ENCODE data around the gene SHH. TPM values are rescaled to one million over a fixed set of nuclear protein-coding genes. Genes with fewer than 3 reads are reported as not detected.

Gene SHH
- total RNA-seq: 3.2 TPM

DNA sequence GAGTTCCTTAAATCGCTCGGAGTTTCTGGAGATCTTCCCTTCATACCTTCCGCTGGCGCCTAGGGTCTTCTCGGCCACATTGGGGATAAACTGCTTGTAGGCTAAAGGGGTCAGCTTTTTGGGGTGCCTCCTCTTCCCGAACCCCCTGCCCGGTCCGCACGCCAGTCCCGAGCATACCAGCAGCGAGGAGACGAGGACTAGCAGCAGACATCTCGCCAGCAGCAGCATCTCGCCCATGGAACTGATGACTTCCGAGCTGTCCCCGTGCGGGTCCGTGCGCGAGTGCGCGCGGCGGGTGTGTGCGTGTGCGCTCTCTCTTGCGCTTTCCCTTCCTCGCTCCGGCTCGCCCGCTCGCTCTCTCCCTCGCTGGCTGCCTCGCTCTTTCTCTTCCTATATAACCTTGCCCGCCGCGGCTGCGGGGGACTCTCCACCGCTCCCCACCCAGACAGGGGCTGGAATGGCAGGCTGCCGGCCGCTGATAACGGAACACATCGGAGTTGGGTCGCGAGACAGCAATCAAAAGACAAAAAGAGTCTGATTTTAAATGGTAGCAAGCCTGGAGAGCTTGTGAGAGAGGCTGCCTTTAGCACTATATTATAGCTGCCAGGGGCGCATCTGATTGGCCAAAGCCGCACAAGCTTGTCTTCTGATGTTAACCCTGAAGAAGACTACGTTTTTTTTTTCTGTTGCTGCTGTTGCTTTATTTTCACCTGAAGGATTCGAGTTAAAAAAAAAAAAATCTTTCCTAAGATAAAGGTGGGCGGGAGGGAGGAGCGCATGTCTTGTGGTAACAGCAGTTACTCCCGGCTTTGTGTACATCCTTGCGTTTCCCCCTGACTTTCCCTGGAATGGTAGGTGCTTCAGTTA lies at the start of gene SHH:
SHH (minus strand) TSS at position 569 of the 867 bp plus-strand sequence; CDS start at position 228, 341 bp downstream.
- DNase-seq: no peak

DNA sequence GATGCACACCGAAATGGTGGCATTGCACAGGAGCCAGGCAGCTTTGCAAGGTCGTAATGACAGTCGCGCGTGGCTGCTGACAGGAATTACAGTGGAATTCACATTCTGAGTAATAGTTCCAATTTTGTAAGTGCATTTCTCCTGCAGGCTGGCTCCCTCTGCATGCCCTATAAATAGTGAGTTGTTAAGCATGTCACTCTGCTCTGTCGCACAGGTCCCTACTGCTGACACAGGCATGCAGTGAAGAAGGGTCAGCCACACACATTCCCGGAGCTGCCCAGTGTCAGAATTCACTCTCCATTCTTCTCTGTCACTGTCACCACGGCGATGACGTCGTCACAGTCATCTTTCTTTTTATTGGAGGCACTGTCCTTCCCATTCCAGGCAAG lies 49.2 kb upstream of the SHH start:
- no peak for DNase-seq

DNA sequence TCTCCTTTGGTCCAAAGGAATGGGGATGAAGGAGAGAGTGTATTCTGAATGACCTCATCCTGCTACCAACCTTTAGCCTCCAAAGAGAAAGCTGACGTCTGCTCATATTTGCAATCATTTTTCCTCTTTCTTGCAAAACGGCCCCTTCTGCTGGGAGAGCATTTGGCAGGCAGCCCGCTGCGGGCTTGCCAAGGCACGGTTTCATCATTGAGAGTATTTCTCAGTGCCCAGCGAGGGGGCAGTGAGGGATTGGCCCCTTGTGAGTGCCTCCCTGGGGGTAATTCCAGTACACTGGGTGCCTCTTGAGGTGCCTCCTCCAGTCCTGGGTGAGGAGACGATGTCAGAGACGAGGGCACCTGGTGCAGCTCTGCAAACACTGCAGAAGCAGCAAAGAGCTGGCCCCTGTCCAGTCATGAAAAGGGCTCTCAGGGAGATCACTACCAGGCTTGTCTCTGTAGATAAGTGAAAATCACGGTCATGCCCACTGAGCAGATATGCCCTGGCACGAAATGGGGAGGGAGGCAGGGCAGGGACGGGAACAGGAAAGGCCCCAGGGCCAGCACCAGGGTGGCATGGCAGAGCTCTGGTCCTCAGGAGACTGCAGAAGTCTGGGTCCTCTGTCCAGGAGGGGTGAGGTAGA lies 48.7 kb upstream of the SHH start:
- no peak for DNase-seq

DNA sequence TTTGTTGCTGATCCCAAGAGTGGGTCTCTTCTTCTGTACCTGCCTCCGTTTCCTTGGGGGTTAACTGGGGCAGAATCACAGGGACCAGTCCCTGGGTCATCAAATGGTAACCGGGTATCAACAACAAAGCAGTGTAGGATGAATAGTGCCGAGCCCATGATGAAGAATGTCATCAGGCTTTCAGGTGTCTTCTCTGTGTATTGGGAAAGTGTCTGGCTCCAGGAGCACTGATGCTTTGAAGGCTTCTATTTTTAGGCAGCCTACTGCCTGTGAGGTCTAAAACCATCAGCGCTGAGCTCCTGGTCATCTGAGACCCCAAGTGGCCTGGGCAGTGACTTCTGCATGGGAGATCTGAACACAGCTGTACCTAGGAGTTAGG lies 48.2 kb upstream of the SHH start:
- DNase-seq: no peak

DNA sequence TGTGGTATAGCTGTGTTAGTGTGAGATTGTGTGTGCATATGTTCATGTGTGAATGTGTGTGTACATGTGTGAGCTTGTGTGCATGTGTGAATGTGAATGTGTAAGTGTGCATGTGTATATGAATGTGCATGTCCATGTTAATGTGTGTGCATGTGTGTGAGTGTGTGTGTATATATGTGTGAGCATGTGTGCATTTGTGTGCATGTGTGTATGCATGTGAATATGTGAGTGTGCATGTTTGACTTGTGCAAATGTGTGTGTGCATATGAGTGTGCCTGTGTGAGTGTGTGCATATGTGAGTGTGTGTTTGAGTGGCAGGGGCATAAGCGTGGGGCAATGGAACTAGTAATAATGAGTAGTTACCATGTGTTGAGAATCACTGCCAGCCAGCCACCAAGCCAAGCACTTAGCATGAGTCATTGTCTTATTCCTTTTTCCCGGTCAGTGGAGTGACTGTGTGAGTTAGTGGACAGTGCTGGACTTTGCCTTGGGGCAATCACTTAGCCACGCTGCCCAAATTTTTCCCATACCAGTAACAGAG lies 46.3 kb upstream of the SHH start:
- no peak for DNase-seq

DNA sequence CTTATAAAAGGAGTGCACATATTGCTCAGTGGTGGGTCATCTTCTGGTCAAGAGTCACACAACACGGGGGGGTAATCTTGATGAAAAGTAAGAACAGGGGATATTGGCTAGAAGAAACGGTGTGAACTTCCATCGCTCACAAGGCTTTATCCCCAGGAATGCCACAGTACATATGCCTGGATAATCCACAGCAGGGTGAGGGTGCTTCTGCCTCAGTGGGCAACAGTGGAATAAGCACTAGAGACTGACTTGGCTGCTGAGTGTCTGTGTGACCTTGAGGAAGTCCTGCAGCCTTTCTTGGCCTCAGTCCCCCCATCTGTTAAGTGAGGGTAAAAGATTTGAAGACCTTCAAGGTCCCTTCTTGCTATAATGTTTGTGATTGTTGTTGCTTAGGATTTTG lies 44.9 kb upstream of the SHH start:
- no peak for DNase-seq

DNA sequence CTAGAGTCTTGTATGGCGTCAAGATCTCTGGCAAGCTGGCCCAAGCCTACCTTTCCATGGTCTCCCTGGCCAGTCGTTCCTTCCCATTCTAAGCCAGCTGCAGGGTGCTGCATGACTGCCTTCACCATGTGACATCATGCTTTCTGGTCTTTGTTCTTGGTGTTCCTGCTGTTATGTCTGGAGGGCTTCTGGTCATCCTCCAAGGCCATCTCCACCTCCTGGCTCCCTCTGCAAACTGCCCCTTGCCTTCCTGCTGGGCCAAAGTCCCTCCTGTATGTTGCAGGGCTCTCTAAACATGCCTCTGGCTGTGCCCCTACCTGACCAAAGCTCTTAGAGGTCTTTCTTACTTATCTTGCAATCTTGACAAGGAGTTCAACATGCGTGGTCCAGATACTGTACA lies 44.4 kb upstream of the SHH start:
- DNase-seq: no peak

DNA sequence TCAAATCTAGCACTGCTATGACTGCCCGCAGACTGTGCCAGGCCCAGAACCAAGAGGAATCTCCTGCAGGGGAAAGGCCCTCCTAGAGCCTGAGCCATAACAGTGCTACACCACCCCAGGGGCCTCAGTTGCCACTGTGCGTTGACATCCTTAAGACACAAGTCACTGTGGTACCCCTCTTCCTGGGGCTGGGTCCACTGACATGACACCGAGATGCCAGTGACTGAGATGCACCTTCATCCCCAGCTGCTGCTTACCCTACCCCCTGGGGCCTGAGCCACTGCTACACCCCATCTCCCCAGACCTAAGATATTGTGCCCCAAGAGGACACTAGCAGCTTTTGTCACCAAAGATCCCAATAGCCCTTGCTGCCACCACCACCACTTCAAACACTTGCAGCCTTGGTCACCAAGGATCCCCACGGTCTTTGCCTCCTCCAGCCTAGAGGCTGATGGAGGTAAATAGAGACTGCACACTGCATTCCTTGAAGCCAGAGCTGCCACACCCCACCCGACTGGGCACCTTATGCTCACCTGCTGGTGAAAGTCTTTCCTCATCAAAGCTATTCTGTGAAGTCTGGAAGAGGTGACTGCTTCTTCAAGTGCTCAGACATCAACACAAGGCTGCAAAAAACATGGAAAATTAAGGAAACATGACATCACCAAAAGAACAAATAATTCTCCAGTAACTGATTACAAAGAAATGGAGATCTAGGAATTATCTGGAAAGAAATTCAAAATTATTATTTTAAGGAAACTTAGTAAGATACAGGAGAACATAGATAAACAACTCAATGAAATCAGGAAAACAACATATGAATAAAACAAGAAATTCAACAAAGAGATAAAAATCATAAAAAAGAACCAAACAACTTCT lies 40.4 kb upstream of the SHH start:
- no peak for DNase-seq

DNA sequence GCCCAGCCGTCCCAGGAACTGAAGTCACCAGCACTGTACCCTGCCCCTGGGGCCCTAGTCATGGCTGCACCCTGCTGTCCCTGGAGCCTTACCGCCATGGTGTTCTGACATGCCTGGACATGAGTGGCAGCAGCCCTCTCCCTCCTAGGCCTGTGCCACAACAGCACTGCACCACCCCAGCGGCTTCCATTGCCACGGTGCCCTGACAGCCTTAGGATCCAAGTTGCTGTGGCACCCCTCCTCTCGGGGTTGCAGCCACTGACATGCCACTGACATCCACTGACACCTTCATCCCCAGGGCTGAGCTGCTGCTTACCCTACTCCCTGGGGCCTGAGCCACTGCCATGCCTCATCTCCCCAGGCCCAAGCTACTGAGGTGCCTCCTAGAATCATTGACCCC lies 39.6 kb upstream of the SHH start:
- DNase-seq: no peak

DNA sequence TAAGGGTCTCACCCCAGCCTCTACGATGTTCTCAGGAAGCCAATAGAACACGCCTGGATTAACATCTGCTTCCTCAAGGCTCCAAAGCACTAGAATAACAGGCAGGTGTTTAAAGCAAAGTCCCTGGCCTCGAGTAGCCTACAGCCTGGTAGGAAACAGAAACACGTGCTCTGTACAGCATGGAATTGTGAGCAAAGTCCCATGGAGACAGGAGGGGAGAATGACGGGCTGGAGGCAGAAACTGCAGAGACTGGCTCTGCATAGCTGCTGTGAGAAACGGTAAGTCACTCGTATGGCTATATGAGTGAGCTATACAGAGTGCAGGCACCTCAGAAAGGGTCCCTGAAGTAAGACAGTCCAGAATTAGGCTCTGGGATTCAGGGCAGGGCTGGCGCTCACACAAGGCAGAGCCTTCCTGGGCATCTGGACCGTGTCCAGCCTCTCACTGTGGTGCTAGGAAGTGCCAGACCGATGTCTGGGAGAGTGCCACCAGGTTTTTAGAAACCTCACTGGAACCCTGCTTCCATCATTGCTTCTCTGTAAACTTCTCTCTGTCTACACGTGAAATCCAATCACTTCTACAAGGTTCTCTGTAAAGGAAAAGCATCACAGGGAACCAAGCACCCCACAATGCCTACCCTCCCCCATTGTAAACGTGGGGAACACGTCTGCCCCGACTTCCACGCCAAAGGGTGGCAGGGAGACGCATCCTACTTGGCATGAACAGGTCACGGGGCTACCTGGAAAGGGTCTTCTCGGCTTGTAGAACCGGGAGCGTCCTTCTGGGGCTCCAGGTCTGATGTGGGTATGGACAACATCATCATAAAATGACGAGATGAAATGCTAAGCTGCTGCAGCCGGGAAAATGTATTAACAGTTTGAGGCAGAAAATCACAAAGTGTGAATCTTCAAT lies 38.8 kb upstream of the SHH start:
- no peak for DNase-seq

DNA sequence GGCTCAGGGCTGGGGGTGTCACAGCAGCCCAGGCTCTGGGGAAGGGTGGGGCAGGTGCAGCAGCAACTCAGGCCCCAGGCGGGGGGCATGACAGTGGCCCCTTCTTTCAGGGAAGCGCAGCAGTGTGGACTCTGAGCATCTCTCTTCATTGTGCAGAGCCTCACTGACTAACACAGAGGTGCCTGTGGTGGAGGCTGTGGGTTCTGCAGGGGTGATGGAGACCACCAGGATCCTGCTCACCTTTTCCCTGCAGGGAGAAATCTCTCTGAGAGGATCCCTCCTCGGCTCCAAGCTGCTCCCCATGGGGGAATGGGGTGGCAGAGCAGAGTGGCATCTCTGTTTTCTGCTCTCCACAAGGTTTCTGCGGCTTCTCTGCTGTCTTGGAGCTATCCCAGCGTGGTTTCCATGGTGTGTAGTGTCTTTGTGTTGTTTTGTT lies 37.8 kb upstream of the SHH start:
- no peak for DNase-seq

DNA sequence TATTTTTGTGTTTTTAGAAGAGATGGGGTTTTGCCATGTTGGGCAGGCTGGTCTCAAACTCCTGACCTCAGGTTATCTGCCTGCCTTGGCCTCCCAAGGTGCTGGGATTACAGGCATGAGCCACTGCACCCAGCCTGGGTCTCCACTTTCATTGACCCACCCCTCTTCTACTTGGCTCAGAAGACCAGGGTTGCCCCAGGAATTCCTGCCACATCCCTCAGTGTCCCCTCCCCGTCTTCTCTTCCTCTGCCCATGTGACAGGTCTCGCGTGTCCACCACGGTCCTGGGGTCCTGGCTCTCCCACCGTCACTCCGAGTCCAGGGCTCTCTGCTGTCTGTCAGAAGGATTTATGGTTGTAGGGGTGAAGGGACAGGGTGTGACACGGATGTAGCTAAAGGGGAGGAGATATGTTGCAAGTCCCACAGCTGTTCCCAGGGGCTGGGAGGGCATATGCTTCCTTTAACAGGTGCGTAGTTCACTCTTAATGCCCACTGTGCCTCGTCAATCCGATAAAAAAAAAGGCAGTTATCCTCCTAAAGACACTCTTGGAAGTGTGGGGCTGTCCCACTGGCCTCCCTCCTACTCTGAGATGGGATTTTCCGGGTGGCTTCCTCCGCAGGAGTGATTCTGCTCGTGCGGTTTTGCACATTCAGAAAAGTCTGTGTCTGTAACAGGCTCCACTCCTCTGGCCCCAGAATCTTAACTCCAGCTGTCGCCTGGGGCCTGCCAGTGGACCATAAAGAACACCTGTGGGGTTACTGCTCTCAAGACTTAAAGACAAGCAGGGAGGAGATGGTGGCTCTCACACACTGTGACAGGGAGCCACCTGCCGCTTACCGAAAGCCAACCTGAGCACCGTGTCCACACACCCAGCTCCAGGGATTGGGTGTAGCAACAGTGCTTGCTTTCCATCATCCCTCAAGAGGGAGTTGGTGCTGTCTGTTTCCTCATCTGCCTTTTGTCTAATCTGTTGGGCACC lies 36.7 kb upstream of the SHH start:
- no peak for DNase-seq

DNA sequence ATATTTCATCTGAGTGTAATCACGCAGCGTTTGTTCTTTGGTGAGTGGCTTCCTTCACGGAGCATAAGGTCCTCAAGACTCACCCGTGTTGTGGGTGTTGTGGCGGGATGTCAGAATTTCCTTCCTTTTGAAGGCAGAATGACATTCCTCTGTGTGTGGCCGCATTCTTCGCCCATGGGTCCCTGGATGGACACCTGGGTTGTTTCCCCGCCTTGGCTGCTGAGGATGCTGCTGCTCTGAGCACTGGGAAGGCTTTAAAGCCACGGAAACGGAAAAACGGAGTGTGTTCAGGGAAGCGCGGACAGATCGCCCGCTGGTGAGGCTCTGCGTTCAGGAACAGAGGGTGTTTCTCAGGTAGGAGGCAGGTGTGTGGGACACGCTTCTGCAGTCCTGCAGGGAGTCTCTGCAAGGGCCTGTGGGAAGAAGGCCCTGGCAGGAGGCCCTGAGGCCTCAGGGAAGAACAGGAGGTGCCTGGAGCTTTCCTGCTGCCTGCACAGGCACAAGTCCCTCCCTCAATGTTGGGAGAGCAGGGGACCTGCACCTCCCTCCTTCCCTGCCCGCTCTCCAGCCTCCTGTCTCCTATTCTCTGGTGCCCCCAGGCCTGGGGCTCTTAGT lies 35.7 kb upstream of the SHH start:
- no peak for DNase-seq

DNA sequence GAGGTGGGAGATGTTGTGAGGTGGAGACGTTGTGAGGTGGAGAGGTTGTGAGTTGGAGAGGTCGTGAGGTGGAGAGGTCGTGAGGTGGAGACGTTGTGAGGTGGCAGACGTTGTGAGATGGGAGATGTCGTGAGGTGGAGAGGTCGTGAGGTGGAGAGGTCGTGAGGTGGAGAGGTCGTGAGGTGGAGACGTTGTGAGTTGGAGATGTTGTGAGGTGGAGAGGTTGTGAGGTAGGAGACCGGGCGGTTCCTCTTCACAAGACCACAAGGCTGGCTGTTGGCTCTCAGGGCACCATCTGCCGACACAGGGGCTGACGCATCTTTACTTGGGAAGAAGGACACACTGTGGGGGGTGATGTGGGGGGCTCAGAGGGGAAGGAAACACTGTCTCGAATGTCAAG lies 34.7 kb upstream of the SHH start:
- no peak for DNase-seq

DNA sequence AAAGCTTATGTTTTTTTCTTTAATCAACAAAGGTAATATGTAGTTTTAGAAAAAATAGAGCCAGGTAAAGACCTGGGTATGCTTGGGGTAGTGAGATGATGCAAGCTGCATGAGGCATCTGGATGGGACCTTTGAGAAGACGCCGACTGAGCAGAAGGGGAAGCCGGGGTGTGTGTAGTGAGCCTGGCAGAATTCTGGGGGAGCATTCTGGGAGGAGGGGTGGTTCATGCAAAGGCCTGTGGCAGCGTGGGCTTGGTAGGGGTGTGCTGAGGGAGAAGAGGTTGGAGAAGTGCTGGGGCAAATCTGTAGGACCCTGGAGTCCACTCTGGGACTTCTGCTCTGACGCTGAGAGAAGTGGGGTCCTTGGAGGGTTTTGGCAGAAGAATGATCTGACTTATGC lies 33.9 kb upstream of the SHH start:
- no peak for DNase-seq

DNA sequence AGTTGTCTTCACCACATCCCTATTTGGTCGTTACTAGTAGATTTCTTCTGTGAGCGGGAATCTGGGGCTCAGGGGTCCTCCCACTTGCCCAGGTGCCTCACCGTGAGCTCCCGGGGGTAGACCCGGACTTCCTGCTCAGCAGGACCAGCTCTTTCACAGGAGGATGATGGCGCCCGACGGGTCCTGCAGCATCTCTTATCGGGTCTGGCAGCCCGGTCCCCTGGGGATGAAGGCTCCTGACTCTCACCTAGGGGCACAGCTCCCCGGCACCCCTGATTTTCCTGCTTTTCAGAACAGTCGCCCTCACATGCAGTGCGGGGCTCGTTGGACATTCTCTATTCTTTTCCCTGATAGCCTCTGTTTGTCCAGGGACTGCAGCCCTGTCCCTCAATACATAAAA lies 33.0 kb upstream of the SHH start:
- no peak for DNase-seq

DNA sequence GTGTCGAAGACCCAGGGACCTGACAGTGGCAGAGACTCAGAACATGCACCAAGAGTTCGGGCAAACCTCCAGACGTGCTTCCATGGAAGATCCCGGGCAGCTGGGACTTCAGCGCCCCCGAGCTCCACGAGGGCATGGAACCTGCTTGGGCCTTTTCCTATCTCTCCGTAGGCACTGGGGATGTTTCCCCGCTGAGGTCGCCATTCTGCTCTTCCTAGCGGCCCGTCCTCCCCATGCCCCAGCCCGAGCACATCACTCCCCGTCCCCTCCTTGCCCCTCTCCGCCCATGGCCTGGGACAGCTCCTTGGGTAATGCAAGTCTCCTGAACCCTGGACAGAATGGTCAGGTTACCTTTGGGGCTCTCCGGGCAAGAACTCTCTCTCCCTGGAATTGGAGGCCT lies 32.3 kb upstream of the SHH start:
- no peak for DNase-seq

DNA sequence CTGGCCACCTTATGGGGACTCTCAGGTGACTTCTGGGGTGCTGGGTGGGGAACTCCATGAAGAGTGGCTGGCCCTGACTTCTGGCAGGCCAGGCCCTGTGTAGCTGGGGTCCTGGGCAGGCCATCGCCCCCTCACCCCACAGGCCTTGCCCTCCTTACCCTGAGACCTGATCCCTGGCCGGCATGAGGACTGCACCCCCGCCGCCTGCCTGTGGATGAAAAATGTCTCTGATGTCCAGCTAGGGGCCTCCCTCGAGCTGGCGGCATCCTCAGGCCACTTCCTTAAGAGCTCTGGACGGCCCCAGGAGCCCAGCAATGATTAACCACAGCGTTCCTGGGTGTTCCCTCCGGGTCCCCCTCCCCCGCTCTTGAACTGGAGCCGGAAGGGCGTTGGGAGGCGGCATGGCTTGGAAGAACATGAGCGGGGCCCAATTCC lies 31.8 kb upstream of the SHH start:
- DNase-seq: no peak

DNA sequence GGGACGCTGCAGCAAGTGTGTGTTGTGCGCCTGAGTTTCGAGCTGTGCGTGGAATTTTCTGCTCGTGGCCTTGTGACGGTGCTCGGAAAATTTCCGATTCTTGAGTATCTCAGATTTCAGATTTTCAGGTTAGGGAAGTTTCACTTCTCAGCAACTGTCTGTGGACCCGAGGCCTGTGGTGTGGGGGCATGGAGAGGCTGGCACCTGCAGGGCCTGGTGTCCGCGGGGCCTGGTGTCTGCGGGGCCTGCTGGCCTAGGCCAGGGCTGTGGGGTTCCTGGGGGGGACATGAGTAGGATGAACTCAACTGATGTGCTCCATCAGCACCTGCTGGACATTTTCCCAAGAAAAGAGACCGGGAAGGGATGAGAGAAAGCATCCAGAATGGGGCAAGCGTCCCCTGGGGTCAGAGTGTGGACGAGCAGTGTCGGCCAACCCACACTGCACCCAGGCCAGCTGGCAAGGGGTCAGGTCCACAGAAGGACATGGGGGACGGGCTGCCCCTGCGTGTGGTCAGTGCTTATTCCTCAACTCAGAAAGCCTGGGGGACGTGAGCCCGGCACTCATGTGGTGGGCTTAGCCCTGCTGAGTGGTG lies 31.3 kb upstream of the SHH start:
- DNase-seq: no peak

All from skin of body (tissue), 2 donors.